Activated gamma-delta T cell treated with anti-CD3 and anti-CD28 coated beads, Interleukin-2, amount 50 U/mL, for 16 hours (primary cell): ENCODE measurements around the gene SPATA17.

ENCODE experiments used
- DNase-seq: peaks from one replicate; pipeline ENCODE4 v3.0.0-alpha.2; 2020; ENCODE audit warnings: low read depth

SPATA17 gene

GRCh38 chr1:217856342-217857034 is 225.3 kb downstream of the SPATA17 start:
- no peak for DNase-seq

- no peak for DNase-seq
These were observed 225.9 kb downstream of the SPATA17 start for GRCh38 chr1:217857061-217857460.

- DNase-seq: no peak
These were observed 230.5 kb downstream of the SPATA17 start for GRCh38 chr1:217861658-217862057.

- DNase-seq: no peak
These were observed 236.4 kb downstream of the SPATA17 start for GRCh38 chr1:217867446-217867995.

- no peak for DNase-seq
These were observed 240.8 kb downstream of the SPATA17 start for GRCh38 chr1:217871955-217872354.

DNA sequence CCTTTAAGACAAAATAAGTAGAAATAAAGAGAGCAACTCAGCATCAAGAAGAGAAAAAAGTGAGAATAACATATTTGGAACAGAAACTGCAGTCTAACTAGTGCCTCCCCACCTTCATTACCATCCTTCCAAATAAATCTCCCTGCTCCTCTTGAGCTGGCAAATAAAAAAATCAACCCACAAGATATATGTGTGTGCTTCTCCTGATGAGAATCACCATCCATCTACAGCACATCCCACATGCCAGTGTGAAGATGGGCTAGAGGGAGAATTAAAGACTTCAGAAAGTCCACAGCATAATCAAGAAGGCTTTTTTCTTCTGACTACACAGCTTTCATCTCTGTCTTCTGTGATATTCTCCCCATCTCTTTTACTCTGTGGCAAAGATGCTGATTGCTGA is 244.1 kb downstream of the SPATA17 start:
- no peak for DNase-seq

- no peak for DNase-seq
These were observed 245.3 kb downstream of the SPATA17 start for GRCh38 chr1:217876401-217876800.

- no peak for DNase-seq
These were observed 245.8 kb downstream of the SPATA17 start for GRCh38 chr1:217876896-217877295.

- no peak for DNase-seq
These were observed 250.0 kb downstream of the SPATA17 start for GRCh38 chr1:217881131-217881543.

- DNase-seq: no peak
These were observed 250.6 kb downstream of the SPATA17 start for GRCh38 chr1:217881607-217882332.

DNA sequence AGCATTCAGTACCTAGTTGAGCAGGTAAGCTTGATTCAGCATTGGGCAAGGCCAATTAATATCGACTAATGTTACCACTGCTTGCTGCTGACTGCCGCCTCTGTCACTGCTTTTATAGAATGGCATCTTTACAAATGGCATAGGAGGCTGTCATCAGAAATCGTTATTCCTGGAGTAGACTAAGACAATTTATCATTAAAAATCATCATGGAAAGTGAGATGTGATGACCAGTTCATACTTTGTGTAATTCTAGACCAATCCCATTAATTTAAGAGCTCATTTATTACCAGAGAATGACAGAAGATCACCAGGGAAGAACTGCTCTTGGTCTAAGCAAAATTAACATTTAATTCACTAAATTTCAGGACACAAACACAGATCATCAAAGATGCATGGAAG is 254.0 kb downstream of the SPATA17 start:
- DNase-seq: no peak

- DNase-seq: no peak
These were observed 257.2 kb downstream of the SPATA17 start for GRCh38 chr1:217888328-217888727.

GRCh38 chr1:217889401-217889800 is 258.3 kb downstream of the SPATA17 start:
- DNase-seq: no peak

DNA sequence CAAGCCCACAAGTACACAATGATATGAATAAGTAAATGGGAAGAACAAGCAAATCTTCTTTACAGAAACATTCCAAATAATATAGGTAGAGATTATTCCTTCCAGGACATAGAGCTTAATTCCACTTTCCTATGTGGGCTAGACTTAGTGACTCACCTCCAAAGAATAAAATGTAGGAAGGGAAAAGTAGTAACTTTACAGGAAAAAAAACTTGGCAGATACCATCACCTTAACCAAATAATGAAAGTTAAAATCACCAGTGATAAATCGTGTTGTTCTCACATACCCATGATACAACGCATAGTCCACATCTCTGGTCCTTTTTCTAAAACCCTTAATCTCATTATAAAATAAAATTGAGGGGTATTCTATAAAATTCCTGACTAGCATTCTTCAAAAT is 260.8 kb downstream of the SPATA17 start:
- DNase-seq: no peak

- DNase-seq: no peak
These were observed 261.6 kb downstream of the SPATA17 start for GRCh38 chr1:217892750-217893149.

GRCh38 chr1:217895841-217896240 is 264.7 kb downstream of the SPATA17 start:
- no peak for DNase-seq

GRCh38 chr1:217896490-217896889 is 265.3 kb downstream of the SPATA17 start:
- DNase-seq: no peak

GRCh38 chr1:217897100-217897499 is 266.0 kb downstream of the SPATA17 start:
- DNase-seq: no peak

GRCh38 chr1:217899614-217900013 is 268.5 kb downstream of the SPATA17 start:
- DNase-seq: no peak

- no peak for DNase-seq
These were observed 276.4 kb downstream of the SPATA17 start for GRCh38 chr1:217907504-217907903.

- no peak for DNase-seq
These were observed 279.1 kb downstream of the SPATA17 start for GRCh38 chr1:217910203-217910602.

GRCh38 chr1:217910791-217911320 is 279.7 kb downstream of the SPATA17 start:
- DNase-seq: no peak

DNA sequence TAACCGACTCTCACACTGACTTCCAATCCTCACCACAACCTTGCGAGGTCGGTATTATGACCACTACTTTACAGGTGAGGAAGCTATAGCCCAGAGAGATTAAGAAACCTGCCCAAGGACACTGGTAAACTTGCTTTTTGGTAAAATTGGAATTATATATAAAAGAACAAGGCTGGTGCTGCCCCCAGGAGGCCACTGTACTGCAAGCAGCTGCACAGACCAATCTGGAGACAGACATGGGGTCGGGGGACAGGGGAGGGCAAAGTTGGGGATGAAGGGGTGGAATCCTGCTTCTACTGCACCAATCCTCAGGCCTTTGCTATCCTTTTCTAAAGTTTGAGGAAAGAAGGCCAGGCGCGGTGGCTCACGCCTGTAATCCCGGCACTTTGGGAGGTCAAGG is 280.8 kb downstream of the SPATA17 start:
- no peak for DNase-seq
